HepG2 (cell line): Measurements from ENCODE around the gene KIAA1755. TPM values are rescaled to one million over a fixed set of nuclear protein-coding genes. Genes with fewer than 3 reads are reported as not detected.

Experiments used
- ATAC-seq: fragments of 200-7000 bp; cut with Tn5 transposase; 3 replicates; pipeline ENCODE4 v1.9.1; 2020; ENCODE audit warnings: mild to moderate bottlenecking, moderate library complexity
- BruUV-seq: library from RNA; stranded (reverse); fragments of 400-500 nt; replicated peaks from 2 replicates; lab custom pipeline; 2021; lab: Mats Ljungman, UMichigan
- CTCF ChIA-PET: fragments of 300-600 bp; formaldehyde crosslinking; extraction: SDS; loops from one replicate; lab custom pipeline; 2021; ENCODE audit warnings: low total read pairs, inconsistent platforms, low intra/inter-chr PET ratio; lab: Yijun Ruan, JAX
- POLR2A ChIA-PET: fragments of 350-600 bp; sonication (Branson Sonifier 250); formaldehyde crosslinking; loops from one replicate; lab custom pipeline; 2020; ENCODE audit warnings: antibody characterized with exemption, inconsistent platforms; lab: Yijun Ruan, JAX
- DNase-seq: peaks from one replicate; pipeline ENCODE4 v3.0.0-alpha.2; 2015; ENCODE audit warnings: low spot score
- FAIRE-seq: peaks from 3 replicates; lab custom pipeline; 2011; peaks lifted over from hg19 to GRCh38; lab: Jason Lieb, UNC
- H2AFZ ChIP-seq: one replicate; pipeline ENCODE4 v1.6.1; 2011; ENCODE audit warnings: low read length, inconsistent platforms
- H3K27ac ChIP-seq: fragments of 300-600 bp; 3 replicates; pipeline ENCODE4 v1.8.0; 2011; ENCODE audit warnings: mixed run types, mild to moderate bottlenecking, mixed read lengths, low read length, inconsistent platforms; ENCODE audit not compliant: insufficient read depth; ENCODE audit errors: extremely low read length
- H3K27me3 ChIP-seq, 2 experiments: fragments of 200-600 bp in 1 of 2; 2 replicates in 1 of 2; 3 replicates in 1 of 2; pipeline versions ENCODE4 v1.6.0 to v1.8.0; 2011; ENCODE audit warnings: low read length in 2 of 2, mild to moderate bottlenecking in 2 of 2, moderate library complexity in 2 of 2, inconsistent platforms in 1 of 2; ENCODE audit not compliant: insufficient read depth in 2 of 2, control insufficient read depth in 1 of 2
- H3K36me3 ChIP-seq, 2 experiments: fragments of 200-600 bp in 1 of 2; replicated peaks in 1 of 2; 2 replicates in 1 of 2; 3 replicates in 1 of 2; pipeline versions ENCODE4 v1.5.1 to v1.8.0; 2011; ENCODE audit warnings: low read length in 2 of 2, inconsistent platforms in 1 of 2; ENCODE audit not compliant: insufficient read depth in 2 of 2, control insufficient read depth in 1 of 2
- H3K4me1 ChIP-seq: 2 replicates; pipeline ENCODE4 v1.5.1; 2012; ENCODE audit warnings: low read length, inconsistent platforms; ENCODE audit not compliant: insufficient read depth
- H3K4me2 ChIP-seq: 2 replicates; pipeline ENCODE4 v1.6.0; 2011; ENCODE audit warnings: low read depth, low read length, inconsistent platforms
- H3K4me3 ChIP-seq, 3 experiments: fragments of 200-600 bp in 1 of 3; sonication (generic), shearing (Covaris generic) in 1 of 3; replicated peaks in 1 of 3; 2 replicates each; pipeline ENCODE4 v1.5.1; 2011 to 2016; ENCODE audit warnings: low read length in 3 of 3, inconsistent platforms in 2 of 3, low read depth in 2 of 3, mild to moderate bottlenecking in 2 of 3, control low read depth in 1 of 3, mixed read lengths in 1 of 3; ENCODE audit not compliant: insufficient read depth in 1 of 3
- H3K79me2 ChIP-seq: one replicate; pipeline ENCODE4 v1.6.1; 2011; ENCODE audit warnings: low read length, inconsistent platforms; ENCODE audit not compliant: insufficient read depth
- H3K9ac ChIP-seq: 2 replicates; pipeline ENCODE4 v1.6.0; 2011; ENCODE audit warnings: mild to moderate bottlenecking, low read depth, low read length, inconsistent platforms; ENCODE audit not compliant: insufficient read depth
- H3K9me3 ChIP-seq: 2 replicates; pipeline ENCODE4 v1.5.1; 2012; ENCODE audit warnings: mild to moderate bottlenecking, low read length
- H4K20me1 ChIP-seq: 2 replicates; pipeline ENCODE4 v1.6.0; 2011; ENCODE audit warnings: inconsistent platforms, mild to moderate bottlenecking, low read length, moderate library complexity; ENCODE audit not compliant: insufficient read depth
- ARNT2 ChIP-seq: sonication (generic); formaldehyde crosslinking; IDR thresholded peaks from 2 replicates; pipeline ENCODE4 v1.8.0; 2022; ENCODE audit warnings: mild to moderate bottlenecking, low read depth, missing genetic modification reagents, moderate library complexity
- CREB1 ChIP-seq, 2 experiments: fragments of 450-650 bp in 1 of 2; IDR thresholded peaks; 2 replicates each; pipeline ENCODE4 v1.6.1; 2016 to 2017; ENCODE audit warnings: control low read depth in 1 of 2, mild to moderate bottlenecking in 1 of 2, missing compliant biosample characterization in 1 of 2, missing genetic modification characterization in 1 of 2
- FLYWCH1 ChIP-seq: sonication (generic); formaldehyde crosslinking; IDR thresholded peaks from 2 replicates; pipeline ENCODE4 v1.8.1; 2023; ENCODE audit warnings: mild to moderate bottlenecking, missing genetic modification reagents
- GATAD2A ChIP-seq: IDR thresholded peaks from 2 replicates; pipeline ENCODE4 v1.6.1; 2016
- HNRNPUL1 ChIP-seq: fragments of 200-400 bp; formaldehyde crosslinking; IDR thresholded peaks from 2 replicates; pipeline ENCODE4 v1.6.1; 2017; ENCODE audit warnings: low read depth, mild to moderate bottlenecking, low read length, moderate library complexity
- IRF2 ChIP-seq: IDR thresholded peaks from 2 replicates; pipeline ENCODE4 v1.6.1; 2018; ENCODE audit warnings: missing genetic modification reagents, missing compliant biosample characterization
- MED13 ChIP-seq: sonication (generic); formaldehyde crosslinking; IDR thresholded peaks from 2 replicates; pipeline ENCODE4 v1.5.0; 2020; ENCODE audit warnings: missing genetic modification reagents
- MIER3 ChIP-seq: IDR thresholded peaks from 2 replicates; pipeline ENCODE4 v1.6.1; 2016; ENCODE audit warnings: missing compliant biosample characterization, borderline replicate concordance
- MLLT10 ChIP-seq: sonication (generic); formaldehyde crosslinking; IDR thresholded peaks from 2 replicates; pipeline ENCODE4 v1.4.0; 2020; ENCODE audit warnings: missing genetic modification reagents
- MZF1 ChIP-seq: sonication (generic); formaldehyde crosslinking; IDR thresholded peaks from 2 replicates; pipeline ENCODE4 v1.8.1; 2023; ENCODE audit warnings: mild to moderate bottlenecking, missing genetic modification reagents, borderline replicate concordance
- PHF5A ChIP-seq: IDR thresholded peaks from one replicate; pipeline ENCODE4 v1.6.1; 2018; ENCODE audit warnings: low read depth, missing genetic modification reagents; ENCODE audit not compliant: unreplicated experiment
- SMAD3 ChIP-seq: sonication (generic); formaldehyde crosslinking; IDR thresholded peaks from 2 replicates; pipeline ENCODE4 v1.4.0; 2020; ENCODE audit warnings: missing genetic modification reagents
- SNRNP70 ChIP-seq: fragments of 200-400 bp; formaldehyde crosslinking; IDR thresholded peaks from 2 replicates; pipeline ENCODE4 v1.6.1; 2017; ENCODE audit warnings: mild to moderate bottlenecking, low read depth, low read length, moderate library complexity
- SOX6 ChIP-seq, 2 experiments: fragments of 450-650 bp in 1 of 2; sonication (generic) in 1 of 2; formaldehyde crosslinking in 1 of 2; IDR thresholded peaks; 2 replicates each; pipeline versions ENCODE4 v1.4.0 to v1.6.1; 2017 to 2020; ENCODE audit warnings: antibody characterized with exemption in 1 of 2, mild to moderate bottlenecking in 1 of 2, missing genetic modification reagents in 1 of 2
- SRY ChIP-seq: sonication (generic); formaldehyde crosslinking; IDR thresholded peaks from 2 replicates; pipeline ENCODE4 v1.8.0; 2022; ENCODE audit warnings: mild to moderate bottlenecking, missing genetic modification reagents
- TEAD3 ChIP-seq: optimal IDR thresholded peaks from 2 replicates; pipeline ENCODE3; 2016; ENCODE audit warnings: borderline replicate concordance
- ZBTB37 ChIP-seq: sonication (generic); formaldehyde crosslinking; IDR thresholded peaks from 2 replicates; pipeline ENCODE4 v1.4.0; 2020; ENCODE audit warnings: mild to moderate bottlenecking, missing genetic modification reagents
- ZNF143 ChIP-seq: sonication (generic); formaldehyde crosslinking; IDR thresholded peaks from 2 replicates; pipeline ENCODE4 v1.4.0; 2020; ENCODE audit warnings: missing genetic modification reagents
- ZNF251 ChIP-seq: sonication (generic); formaldehyde crosslinking; IDR thresholded peaks from 2 replicates; pipeline ENCODE4 v1.9.0; 2021; ENCODE audit warnings: mild to moderate bottlenecking, missing genetic modification reagents
- ZNF564 ChIP-seq: sonication (generic); formaldehyde crosslinking; IDR thresholded peaks from 2 replicates; pipeline ENCODE4 v1.8.1; 2023; ENCODE audit warnings: mild to moderate bottlenecking, missing genetic modification reagents
- ZNF674 ChIP-seq: sonication (generic); formaldehyde crosslinking; IDR thresholded peaks from 2 replicates; pipeline ENCODE4 v1.5.0; 2020; ENCODE audit warnings: low read depth, mild to moderate bottlenecking, missing genetic modification reagents
- WGBS: methylation state at CpG from one replicate; pipeline ENCODE4 v1.1.6; 2017; ENCODE audit warnings: low lambda C conversion rate; 5-methylcytosine and 5-hydroxymethylcytosine counted together
- in situ Hi-C: cut with HindIII; loops from 2 replicates; pipeline ENCODE4 v1.10.0; 2017; ENCODE audit warnings: low pct_unique_long_range_greater_than_20kb; ENCODE audit not compliant: extremely low pct_ligation_motif_present
- intact Hi-C: fragments of 100-400 bp; cut with micrococcal nuclease; formaldehyde crosslinking; loops from one replicate; pipeline ENCODE4 v1.10.0; 2022; ENCODE audit not compliant: unreplicated experiment
- polyA plus RNA-seq, 8 experiments: library from polyadenylated mRNA; depleted of rRNA in 3 of 8; stranded (reverse) in 7 of 8; unstranded in 1 of 8; fragments of >200 nt; fragmentation: Illumina TruSeq in 4 of 8; extraction: Trizol in 4 of 8; gene quantifications; 2 replicates each; pipeline versions ENCODE4 v1.2.1 to v1.2.3, GENCODE V29; 2011 to 2016; ENCODE audit warnings: low read depth in 4 of 8, missing spikeins in 1 of 8, mixed read lengths in 1 of 8; ENCODE audit not compliant: insufficient read depth in 1 of 8
- total RNA-seq, 5 experiments: library from RNA; depleted of rRNA; stranded (reverse); fragments of >200 nt; fragmentation: Illumina TruSeq; extraction: Trizol; gene quantifications; 2 replicates each; pipeline ENCODE4 v1.2.3, GENCODE V29; 2016; ENCODE audit warnings: low read depth in 1 of 5

KIAA1755 gene
- total and polyA plus RNA-seq, 2 of the 13 experiments (the other 11 are each of a cell fraction or from before 2014, with no cell fraction given) = 0.04 TPM; not detected in 1

GRCh38 chr20:38165966-38166702 is 94.4 kb downstream of the KIAA1755 start:
- in situ Hi-C loops (loop anchor here (5.0 kb wide), 1 partner anchor 109 kb away; no protein-coding TSS in a partner anchor), intact Hi-C loops (loop anchor here (1.0 kb wide), 6 partner anchors 23 to 109 kb away; no protein-coding TSS in a partner anchor)
- DNase-seq (peak; percentile 55), ATAC-seq (no peak), FAIRE-seq (no peak)
- ChIA-PET POLR2A (interaction anchor here (0.7 to 5.0 kb wide), 7 partner anchors 23 to 133 kb away, joined by 3 to 33 read pairs (median 3); partner anchors contain the start of genes RPRD1B and TTI1), CTCF (interaction anchor here (0.8 to 4.4 kb wide), 7 partner anchors 40 to 133 kb away, joined by 3 to 54 read pairs (median 17); partner anchors contain the start of gene TTI1)
- Histone ChIP-seq H3K79me2 (no peaks in the 10 kb centered on the region), H3K27ac (no peak overlapping the region), H2AFZ (peak overlapping the region; percentile 20), H3K9me3 (no peaks in the 10 kb centered on the region), H3K4me2 (peak overlapping the region; percentile 85), H3K27me3 (no peaks in the 10 kb centered on the region), H4K20me1 (no peaks in the 10 kb centered on the region), H3K4me1 (peaks cover 95% of the 10 kb centered on the region), H3K4me3 (peak overlapping the region in 2 of 3 experiments; percentile 5 to 82; a peak in 3 of 6 replicates), H3K36me3 (no peaks in the 10 kb centered on the region), H3K9ac (no peak overlapping the region; the same call in 1 of the 2 replicates)
- BruUV-seq = no TSS peak
- 24% methylated on average over 11 of the region's 11 CpGs for WGBS
- TF ChIP-seq SOX6 (IDR thresholded peaks at IDR 0.05) (no peak), SOX6 (CRISPR knock-in tag; IDR thresholded peaks at IDR 0.05) (no peak), FLYWCH1 (CRISPR knock-in tag) (no peak), CREB1 (IDR thresholded peaks at IDR 0.05) (no peak), CREB1 (CRISPR knock-in tag; IDR thresholded peaks at IDR 0.05) (no peak), ZBTB37 (CRISPR knock-in tag) (no peak), MIER3 (CRISPR knock-in tag) (no peak), ZNF564 (no peak), SMAD3 (CRISPR knock-in tag) (no peak), TEAD3 (CRISPR knock-in tag) (peak; percentile 71), SNRNP70 (no peak), ZNF674 (CRISPR knock-in tag) (no peak), MED13 (CRISPR knock-in tag) (no peak), GATAD2A (CRISPR knock-in tag) (0 out of 2 replicates have a peak, but pooled peaks have one; percentile 14), PHF5A (no peak), ZNF251 (CRISPR knock-in tag) (no peak), IRF2 (CRISPR knock-in tag) (no peak), ZNF143 (CRISPR knock-in tag) (no peak), ARNT2 (CRISPR knock-in tag) (no peak), HNRNPUL1 (no peak), SRY (CRISPR knock-in tag) (0 out of 2 replicates have a peak, but pooled peaks have one; percentile 1), MLLT10 (CRISPR knock-in tag) (no peak), MZF1 (CRISPR knock-in tag) (no peak)
